Loucy (cell line): ENCODE data around the gene SHISA5.

Experiments
- CTCF ChIP-seq: fragments of 200-600 bp; sonication (generic); conservative IDR thresholded peaks from 2 replicates; pipeline ENCODE4 v1.5.1; 2014; ENCODE audit warnings: mild to moderate bottlenecking, antibody characterized with exemption, low read length
- EZH2phosphoT487 ChIP-seq: fragments of 200-600 bp; IDR thresholded peaks from 2 replicates; pipeline ENCODE4 v1.6.1; 2018; ENCODE audit warnings: antibody characterized with exemption, mild to moderate bottlenecking, moderate library complexity, borderline replicate concordance

- no peak for TF ChIP-seq CTCF
- no peak for TF ChIP-seq EZH2phosphoT487
These were observed 32.8 kb upstream of the SHISA5 start for GRCh38 chr3:48536785-48537184.
